ENCODE measurements around the gene VAMP5. TPM values are rescaled to one million over a fixed set of nuclear protein-coding genes. Genes with fewer than 3 reads are reported as not detected.
"Not testable (repeated sequence)": the region's sequence is repeated elsewhere in the genome, so short reads cannot be mapped to it uniquely, and the experiment has no call there.

VAMP5 gene
- total and polyA plus RNA-seq, 2 donors from 2014 or later, result 46.0 to 145 TPM

DNA sequence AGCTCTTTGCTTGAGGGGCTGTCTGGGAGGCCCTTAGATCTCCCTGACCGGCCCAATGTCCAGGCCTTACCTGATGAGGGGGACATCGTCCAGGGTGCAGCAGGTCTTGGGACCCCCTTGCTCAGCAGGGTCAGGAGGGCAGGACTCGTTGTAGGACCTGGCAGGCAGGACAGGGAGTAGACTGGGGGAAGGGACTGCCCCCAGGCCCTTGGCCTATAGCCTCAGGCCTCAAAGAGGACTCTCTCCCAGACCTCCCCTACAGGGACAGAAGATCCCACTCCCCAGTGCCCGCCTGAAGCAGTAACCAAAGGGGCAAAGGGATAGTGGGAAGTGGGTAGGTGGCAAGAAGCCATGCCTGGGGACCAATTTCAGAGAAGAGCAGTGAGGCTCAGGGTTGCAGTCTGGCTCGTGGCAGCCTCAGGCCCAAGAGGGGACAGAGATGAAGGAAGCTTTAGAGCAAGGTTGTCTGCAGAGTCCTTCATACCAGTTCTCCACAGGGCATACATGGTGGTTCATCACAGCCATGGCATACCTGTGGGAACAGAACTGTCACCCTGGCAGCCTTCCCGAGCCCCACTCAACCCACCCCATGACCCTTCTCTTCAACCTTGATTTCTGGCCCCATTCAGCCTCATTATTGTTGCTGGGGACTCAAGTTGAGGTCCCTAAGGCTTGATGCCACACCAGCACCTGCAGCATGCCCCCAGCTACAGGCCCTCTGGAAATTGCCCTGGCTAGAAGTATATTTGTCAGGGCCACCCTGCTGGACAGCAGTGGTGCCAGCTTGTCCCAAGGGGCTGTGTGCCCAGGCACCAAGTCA lies 16.9 kb downstream of the VAMP5 start:
- no peaks in the 10 kb centered on the region for H3K9me3 ChIP-seq (ENCODE audit: control insufficient read depth in 2 of 3, insufficient read depth in 1 of 3, low read length in 3 of 3)
- H3K4me1 ChIP-seq (ENCODE audit: control insufficient read depth in 2 of 3, insufficient read depth in 2 of 3, low read depth in 1 of 3, low read length in 3 of 3), result peaks cover 0 to 60% (median 48%) of the 10 kb centered on the region in 3 donors
- DNase-seq, result peak in 1 of 5 donors; percentile 55
- H3K27ac ChIP-seq (ENCODE audit: low read depth in 2 of 2, low read length in 2 of 2), result peak overlapping the region; percentile 26 to 77
- peak overlapping the region; percentile 67 to 98 (median 93) for H3K4me3 ChIP-seq (ENCODE audit: low read length in 3 of 3)
- H3K9ac ChIP-seq (ENCODE audit: low read length in 3 of 3), result peak overlapping the region in 1 of 3 donors; percentile 82
- TF ChIP-seq, protein P1, sequence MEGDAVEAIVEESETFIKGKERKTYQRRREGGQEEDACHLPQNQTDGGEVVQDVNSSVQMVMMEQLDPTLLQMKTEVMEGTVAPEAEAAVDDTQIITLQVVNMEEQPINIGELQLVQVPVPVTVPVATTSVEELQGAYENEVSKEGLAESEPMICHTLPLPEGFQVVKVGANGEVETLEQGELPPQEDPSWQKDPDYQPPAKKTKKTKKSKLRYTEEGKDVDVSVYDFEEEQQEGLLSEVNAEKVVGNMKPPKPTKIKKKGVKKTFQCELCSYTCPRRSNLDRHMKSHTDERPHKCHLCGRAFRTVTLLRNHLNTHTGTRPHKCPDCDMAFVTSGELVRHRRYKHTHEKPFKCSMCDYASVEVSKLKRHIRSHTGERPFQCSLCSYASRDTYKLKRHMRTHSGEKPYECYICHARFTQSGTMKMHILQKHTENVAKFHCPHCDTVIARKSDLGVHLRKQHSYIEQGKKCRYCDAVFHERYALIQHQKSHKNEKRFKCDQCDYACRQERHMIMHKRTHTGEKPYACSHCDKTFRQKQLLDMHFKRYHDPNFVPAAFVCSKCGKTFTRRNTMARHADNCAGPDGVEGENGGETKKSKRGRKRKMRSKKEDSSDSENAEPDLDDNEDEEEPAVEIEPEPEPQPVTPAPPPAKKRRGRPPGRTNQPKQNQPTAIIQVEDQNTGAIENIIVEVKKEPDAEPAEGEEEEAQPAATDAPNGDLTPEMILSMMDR (IDR thresholded peaks at IDR 0.05; ENCODE audit: borderline replicate concordance, extremely low read depth, insufficient read depth), result no peak
- H3K36me3 ChIP-seq (ENCODE audit: control insufficient read depth in 2 of 3, insufficient read depth in 3 of 3, low read length in 3 of 3), result peaks cover 2 to 24% (median 3%) of the 10 kb centered on the region in 3 donors
- FAIRE-seq, result no peak
- H3K27me3 ChIP-seq (ENCODE audit: control insufficient read depth, insufficient read depth, low read length), result no peaks in the 10 kb centered on the region
- intact Hi-C loops (cut with DNase I), result no loop called here

DNA sequence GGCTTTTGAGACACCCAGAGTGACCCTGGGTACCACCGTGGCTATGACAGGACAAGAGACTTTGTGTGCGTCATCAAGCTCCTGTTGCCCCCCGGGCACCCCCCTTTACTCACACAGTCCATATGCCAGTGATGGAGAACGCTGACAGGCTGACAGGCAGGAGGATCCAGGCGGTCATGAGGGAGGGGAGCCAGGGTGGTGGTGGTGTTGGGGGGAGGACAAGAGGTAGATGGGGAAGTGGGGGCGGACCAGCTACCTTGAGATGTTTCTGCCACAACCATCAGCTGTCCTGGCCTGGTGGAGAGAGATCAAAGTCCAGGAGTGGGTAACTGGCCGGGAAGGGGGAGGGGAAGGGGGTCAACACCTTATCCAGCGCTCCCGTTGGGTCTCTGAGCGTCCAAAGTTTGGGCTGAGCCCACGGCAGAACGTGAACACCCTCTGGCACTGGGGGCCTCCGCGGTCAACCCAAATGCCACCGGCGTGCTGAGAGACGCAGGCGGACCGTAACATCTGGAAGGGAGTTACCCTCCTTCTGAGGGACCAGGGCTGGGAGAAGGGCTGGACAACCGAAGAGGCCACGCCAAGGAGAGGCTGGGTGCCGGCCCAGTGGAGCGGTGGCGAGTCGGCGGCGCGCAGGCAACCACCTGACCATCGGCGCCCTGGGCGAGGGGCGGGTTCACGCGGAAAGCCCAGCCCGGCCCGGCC lies 17.7 kb downstream of the VAMP5 start:
- DNase-seq (peak in 4 of 5 donors; percentile 25 to 91 (median 65)), FAIRE-seq (no peak)
- Histone ChIP-seq H3K4me1 (ENCODE audit: control insufficient read depth in 2 of 3, insufficient read depth in 2 of 3, low read depth in 1 of 3, low read length in 3 of 3) (peaks cover 0 to 52% (median 41%) of the 10 kb centered on the region in 3 donors), H3K36me3 (ENCODE audit: control insufficient read depth in 2 of 3, insufficient read depth in 3 of 3, low read length in 3 of 3) (peaks cover 2 to 20% (median 2%) of the 10 kb centered on the region in 3 donors), H3K27ac (ENCODE audit: low read depth in 2 of 2, low read length in 2 of 2) (peak overlapping the region; percentile 77 to 80), H3K9me3 (ENCODE audit: control insufficient read depth in 2 of 3, insufficient read depth in 1 of 3, low read length in 3 of 3) (no peaks in the 10 kb centered on the region), H3K9ac (ENCODE audit: low read length in 3 of 3) (peak overlapping the region; percentile 26 to 93 (median 82)), H3K4me3 (ENCODE audit: low read length in 3 of 3) (peak overlapping the region; percentile 67 to 98 (median 93)), H3K27me3 (ENCODE audit: control insufficient read depth, insufficient read depth, low read length) (no peaks in the 10 kb centered on the region)
- intact Hi-C loops (cut with DNase I), result no loop called here
- TF ChIP-seq, protein P1 (IDR thresholded peaks at IDR 0.05; ENCODE audit: borderline replicate concordance, extremely low read depth, insufficient read depth), result no peak

DNA sequence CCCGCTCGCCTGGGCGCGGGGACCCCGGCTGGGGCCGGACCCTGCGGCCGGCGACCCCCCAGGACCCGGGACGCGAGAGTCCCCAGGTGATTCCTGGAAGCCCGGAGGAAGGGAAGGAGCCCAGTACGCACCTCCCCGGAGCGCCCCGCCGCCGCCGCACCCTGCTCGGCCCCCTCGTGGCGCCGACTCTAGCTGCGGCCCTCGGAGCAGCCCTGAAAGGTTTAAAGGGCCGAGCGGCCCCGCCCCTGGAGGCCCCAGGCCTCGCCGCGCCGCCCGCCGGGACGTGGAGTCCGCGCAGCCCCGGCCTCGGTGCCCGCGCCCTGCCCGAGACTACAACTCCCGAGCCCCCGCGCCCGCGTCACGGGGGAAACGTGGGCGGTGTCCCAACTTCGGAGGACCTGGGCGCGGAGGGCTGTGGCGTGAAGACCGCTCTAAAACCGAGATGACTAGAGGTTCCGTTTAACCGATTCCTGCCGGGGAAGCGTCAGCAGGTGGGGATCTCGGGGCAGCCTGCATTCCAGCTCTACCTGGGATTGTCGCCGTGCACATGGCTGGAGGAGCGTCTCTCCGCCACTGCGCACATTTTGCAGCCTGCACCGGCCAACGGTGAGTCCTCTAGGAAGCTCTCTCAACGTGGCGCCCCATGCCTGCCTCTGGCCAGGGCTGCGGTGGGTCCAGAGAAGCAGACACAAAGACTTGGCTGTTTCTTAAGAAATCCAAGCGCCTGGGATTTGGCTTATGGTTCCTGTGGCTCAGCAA lies 18.4 kb downstream of the VAMP5 start, which contains the start of gene TMEM150A:
Gene TMEM150A (minus strand): TSS at position 223 of the 759 bp plus-strand sequence. CDS start 750 bp downstream, outside the sequence.
- DNase-seq, result peak; percentile 92 to 98 (median 96)
- no peaks in the 10 kb centered on the region for H3K27me3 ChIP-seq (ENCODE audit: control insufficient read depth, insufficient read depth, low read length)
- H3K9ac ChIP-seq (ENCODE audit: low read length in 3 of 3), result peak within 1 kb of the TSS; percentile 82 to 95 (median 93)
- H3K27ac ChIP-seq (ENCODE audit: low read depth in 2 of 2, low read length in 2 of 2), result peak within 1 kb of the TSS; percentile 77 to 80
- no peaks in the 10 kb centered on the region for H3K9me3 ChIP-seq (ENCODE audit: control insufficient read depth in 2 of 3, insufficient read depth in 1 of 3, low read length in 3 of 3)
- TF ChIP-seq, protein P1 (IDR thresholded peaks at IDR 0.05; ENCODE audit: borderline replicate concordance, extremely low read depth, insufficient read depth), result no peak
- peaks cover 0 to 13% (median 2%) of the 10 kb centered on the region in 3 donors for H3K36me3 ChIP-seq (ENCODE audit: control insufficient read depth in 2 of 3, insufficient read depth in 3 of 3, low read length in 3 of 3)
- FAIRE-seq, result no peak
- intact Hi-C loops (cut with DNase I), result no loop called here
- peak within 1 kb of the TSS; percentile 96 to 98 (median 97) for H3K4me3 ChIP-seq (ENCODE audit: low read length in 3 of 3)
- peaks cover 0 to 51% (median 34%) of the 10 kb centered on the region in 3 donors for H3K4me1 ChIP-seq (ENCODE audit: control insufficient read depth in 2 of 3, insufficient read depth in 2 of 3, low read depth in 1 of 3, low read length in 3 of 3)

DNA sequence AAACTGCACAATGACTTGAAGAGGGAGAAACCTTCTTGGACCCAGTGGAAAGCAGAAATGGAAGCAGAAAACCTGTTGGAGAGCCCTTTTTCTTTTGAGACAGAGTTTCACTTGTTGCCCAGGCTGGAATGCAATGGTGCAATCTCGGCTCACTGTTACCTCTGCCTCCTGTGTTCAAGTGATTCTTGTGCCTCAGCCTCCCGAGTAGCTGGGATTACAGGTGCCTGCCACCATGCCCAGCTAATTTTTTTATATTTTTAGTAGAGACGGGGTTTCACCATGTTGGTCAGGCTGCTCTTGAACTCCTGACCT lies 19.9 kb downstream of the VAMP5 start:
- H3K27me3 ChIP-seq (ENCODE audit: control insufficient read depth, insufficient read depth, low read length); FAIRE-seq; H3K27ac ChIP-seq (ENCODE audit: low read depth in 2 of 2, low read length in 2 of 2); DNase-seq; H3K9ac ChIP-seq (ENCODE audit: low read length in 3 of 3); H3K9me3 ChIP-seq (ENCODE audit: control insufficient read depth in 2 of 3, insufficient read depth in 1 of 3, low read length in 3 of 3); intact Hi-C loops (cut with DNase I): not testable (repeated sequence)
- H3K4me3 ChIP-seq (ENCODE audit: low read length in 3 of 3), result peak overlapping the region in 2 of 3 donors; percentile 5 to 98
- peaks cover 0 to 45% (median 28%) of the 10 kb centered on the region in 3 donors for H3K4me1 ChIP-seq (ENCODE audit: control insufficient read depth in 2 of 3, insufficient read depth in 2 of 3, low read depth in 1 of 3, low read length in 3 of 3)
- peaks cover 0 to 12% (median 7%) of the 10 kb centered on the region in 3 donors for H3K36me3 ChIP-seq (ENCODE audit: control insufficient read depth in 2 of 3, insufficient read depth in 3 of 3, low read length in 3 of 3)
